Activated T-cell treated with anti-CD3 and anti-CD28 coated beads for 4 hours (primary cell): ENCODE measurements around the gene OR1B1.
"Not testable (repeated sequence)": the region's sequence is repeated elsewhere in the genome, so short reads cannot be mapped to it uniquely, and the experiment has no call there.

Experiments
- DNase-seq: peaks from one replicate; pipeline ENCODE4 v3.0.0-alpha.2; 2020

The OR1B1 gene

DNA sequence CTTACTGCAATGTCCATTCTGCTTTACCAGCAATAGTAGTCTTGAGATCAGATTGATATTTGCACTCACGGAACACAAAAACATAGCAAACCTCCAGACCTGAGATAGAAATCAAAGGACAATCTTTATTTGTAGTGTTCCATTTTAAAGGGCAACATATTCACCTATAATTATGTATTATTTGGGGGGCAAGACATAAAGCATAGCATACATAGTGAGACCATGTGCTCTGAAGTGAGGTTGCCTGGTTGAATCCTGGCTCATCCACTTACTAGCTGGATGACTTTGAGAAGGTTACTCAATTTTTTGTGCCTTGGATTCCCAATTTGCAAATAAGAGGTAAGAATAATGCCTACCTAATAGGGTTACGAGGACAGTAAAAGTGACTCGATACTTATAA is at the start of gene OR1B1:
OR1B1 (minus strand) TSS at position 101 of the 400 bp plus-strand sequence.
- no peak for DNase-seq

DNA sequence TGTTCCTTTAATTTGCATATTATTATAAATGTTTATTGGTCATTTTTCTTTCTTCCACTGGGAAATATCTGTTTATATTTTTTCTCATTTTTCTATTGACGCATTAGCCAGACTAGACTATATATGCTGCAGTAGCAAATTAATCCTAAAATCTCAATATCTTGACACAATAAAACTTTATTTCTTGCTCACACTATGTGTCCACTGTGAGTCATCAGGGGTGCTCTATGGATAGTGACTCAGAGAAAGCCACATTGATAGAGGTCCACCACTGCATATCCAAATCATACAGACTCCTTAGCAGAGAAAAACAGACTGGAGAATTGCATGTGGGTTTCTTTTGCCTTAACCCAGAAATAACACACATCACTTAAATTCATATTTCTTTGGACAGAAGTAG is 38.3 kb upstream of the OR1B1 start:
- DNase-seq = no peak

DNA sequence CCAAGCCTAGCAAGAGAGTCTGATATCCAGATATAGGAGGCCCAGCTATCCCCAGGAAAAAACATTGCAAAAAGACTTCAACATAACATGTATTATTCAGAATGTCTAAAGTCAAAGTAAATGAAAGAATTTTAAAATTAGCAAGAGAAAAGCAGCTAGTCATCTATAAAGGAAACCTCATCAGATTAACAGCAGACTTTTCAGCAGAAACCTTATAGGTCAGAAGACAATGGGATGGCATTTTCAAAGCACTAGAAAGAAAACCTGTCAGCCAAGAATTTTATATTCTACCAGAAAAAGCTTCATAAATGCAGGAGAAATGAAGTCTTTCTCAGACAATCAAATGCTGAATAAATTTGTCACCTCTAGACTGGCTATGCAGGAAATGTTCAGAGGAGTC is 27.4 kb upstream of the OR1B1 start:
- no peak for DNase-seq

DNA sequence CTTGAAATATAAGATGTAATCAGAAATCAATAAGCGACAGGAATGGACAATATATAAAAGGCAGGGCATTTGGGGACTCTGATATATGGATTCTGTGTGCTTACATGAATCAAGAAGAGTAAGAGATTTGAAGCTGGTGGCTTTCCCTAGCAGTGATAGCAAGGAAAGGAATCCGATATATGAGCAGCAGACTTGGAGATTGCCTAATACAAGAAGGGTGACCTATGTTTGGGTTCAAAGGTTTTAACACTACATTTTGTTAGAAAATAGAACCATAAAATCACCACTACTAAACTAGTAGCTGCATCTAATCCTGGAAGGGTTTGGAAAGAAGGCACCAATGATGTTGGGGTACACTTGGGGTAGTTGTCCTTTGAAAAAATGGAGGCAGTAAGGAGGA is 15.1 kb upstream of the OR1B1 start:
- no peak for DNase-seq

- DNase-seq = no peak
Measured at GRCh38 chr9:122661416-122661815, 4.0 kb upstream of the OR1B1 start, which contains the start of gene OR1L1. Gene OR1L1 (plus strand): TSS chr9:122661716. CDS start chr9:122661716, 0 bp downstream.

DNA sequence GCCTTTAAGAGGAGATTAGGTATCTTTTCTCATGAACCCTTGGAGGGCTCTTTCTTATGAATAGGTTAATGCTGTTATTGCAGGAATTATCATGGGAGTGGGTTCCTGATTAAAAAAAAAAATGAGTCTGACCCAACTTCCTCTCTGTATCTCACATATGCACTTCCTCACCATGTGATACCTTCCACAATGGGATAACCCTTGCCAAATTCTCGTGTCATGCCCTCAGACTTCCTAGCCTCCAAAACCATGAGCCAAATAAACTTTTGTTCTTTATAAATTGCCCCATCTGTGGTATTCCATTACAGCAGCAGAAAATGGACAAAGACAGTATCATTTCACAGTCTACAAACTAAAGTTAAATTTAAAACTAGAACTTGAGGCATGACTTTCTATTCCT is 1.0 kb downstream of the OR1B1 start:
- DNase-seq = no peak

DNA sequence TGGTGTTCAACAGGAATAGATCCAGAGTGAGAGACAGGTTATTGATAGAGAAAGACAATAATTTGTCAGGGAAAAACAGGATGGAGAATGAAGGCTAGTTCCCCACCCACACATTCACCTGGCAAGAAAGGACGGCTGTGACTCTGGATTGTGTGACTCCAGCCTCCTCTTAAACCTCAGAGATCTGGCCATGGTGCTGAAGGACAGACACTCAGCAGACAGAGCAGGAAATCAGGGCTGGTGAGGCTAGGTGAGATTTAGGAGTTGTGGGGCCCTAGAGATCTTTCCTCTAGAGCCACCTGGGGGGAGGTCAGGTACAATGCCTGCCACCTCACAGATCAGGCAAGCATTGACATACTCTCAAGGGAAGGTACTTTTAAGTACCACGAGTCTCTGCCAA is 15.2 kb downstream of the OR1B1 start:
- DNase-seq = no peak

DNA sequence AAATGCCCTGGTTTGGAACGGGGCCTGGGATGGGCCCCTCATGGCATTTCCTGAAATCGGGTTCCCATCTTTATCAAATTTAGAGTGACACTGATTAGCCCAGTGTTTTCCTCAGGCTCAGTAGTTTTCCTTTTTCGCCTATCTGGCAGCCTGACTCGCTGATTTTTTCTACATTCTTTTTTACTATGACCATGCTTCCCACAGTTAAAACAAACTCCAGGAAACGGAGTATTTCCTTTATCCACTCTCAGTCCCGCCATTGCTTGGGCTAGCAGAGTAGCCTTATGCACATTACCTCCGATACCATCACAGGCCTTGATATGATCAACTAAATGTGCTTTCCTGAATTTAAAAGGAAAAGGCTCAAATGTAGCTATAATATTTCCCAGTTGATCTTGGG is 37.4 kb downstream of the OR1B1 start:
- no peak for DNase-seq

DNA sequence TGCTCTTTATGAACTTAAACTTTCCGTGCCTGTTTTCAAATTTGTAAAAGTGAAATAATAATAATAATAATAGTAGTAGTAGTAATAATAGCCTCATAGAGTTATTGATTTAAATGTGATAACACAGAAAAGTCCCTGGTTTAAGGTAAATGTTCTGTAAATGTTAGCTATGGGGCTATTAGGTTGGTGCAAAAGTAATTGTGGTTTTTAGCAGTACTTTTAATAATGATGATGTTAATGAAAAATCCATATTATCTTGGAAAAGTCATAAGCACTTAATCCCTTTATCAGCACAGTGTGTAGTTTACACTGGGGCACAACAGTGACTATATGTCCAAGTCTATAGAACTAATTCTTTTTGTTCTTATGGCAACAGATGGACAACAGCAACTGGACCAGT is 43.1 kb downstream of the OR1B1 start, which contains the start of gene OR1Q1:
OR1Q1 (plus strand) TSS at position 377 of the 400 bp plus-strand sequence; CDS start at position 377, 0 bp downstream.
- no peak for DNase-seq

DNA sequence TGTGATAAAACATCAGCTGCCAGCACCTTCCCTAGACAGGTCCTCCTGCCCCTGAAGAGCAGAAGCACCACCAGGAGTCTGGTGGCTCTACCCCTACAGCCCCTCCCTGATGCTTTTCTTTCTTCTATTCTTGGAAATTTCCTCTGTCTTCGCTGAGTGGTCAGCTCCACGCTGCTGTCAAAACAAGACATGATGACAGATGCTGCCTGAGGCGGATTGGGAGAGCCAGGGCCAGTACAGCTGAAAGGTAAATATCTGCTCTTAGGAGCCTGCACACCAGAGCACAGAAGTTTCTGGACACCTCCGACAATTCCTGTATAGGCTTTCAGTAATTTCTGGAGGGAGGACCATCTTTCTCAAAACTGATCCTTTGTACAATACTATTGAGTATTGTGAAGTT is 47.6 kb downstream of the OR1B1 start:
- no peak for DNase-seq

DNA sequence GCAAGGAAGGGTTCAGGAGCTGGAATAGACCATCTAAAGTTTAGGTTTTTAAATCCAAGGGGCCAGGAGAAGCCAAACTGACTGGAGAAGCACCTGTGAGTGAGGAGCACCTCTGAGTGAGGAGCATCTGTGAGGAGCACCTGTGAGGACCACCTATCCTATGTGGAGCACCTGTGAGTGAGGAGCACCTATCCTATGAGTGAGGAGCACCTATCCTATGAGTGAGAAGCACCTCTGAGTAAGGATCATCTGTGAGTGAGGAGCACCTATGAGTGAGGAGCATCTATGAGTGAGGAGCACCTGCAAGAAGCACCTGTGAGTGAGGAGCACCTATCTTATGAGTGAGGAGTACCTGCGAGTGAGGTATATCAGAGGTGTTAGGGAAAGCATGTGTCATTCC is 50.8 kb downstream of the OR1B1 start:
- DNase-seq = no peak

GRCh38 chr9:122605691-122606090 is 51.7 kb downstream of the OR1B1 start:
- no peak for DNase-seq

- not testable (repeated sequence) for DNase-seq
Measured at GRCh38 chr9:122583284-122583683, 74.1 kb downstream of the OR1B1 start, which contains the start of gene OR1L8. Gene OR1L8 (minus strand): TSS chr9:122583384. CDS start chr9:122568477, 14,907 bp downstream.

DNA sequence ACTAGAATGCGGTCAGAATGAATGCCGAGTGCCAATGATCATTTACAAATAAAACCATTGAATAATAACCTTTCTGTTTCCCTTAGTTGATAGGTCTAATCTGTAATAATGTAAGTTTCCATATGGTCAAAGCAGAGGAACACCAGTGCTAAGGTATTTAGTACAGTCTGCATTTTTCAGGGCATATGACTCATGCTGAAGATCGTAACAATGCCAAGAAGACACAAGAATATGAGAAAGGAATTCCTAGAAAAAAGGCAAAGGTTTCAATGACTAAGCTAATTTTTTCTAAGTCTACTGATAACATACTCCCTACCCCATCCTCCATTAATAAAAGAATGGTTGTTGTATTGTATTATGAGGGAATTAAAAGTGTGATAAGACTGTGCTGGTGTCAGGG is 77.1 kb downstream of the OR1B1 start:
- no peak for DNase-seq

DNA sequence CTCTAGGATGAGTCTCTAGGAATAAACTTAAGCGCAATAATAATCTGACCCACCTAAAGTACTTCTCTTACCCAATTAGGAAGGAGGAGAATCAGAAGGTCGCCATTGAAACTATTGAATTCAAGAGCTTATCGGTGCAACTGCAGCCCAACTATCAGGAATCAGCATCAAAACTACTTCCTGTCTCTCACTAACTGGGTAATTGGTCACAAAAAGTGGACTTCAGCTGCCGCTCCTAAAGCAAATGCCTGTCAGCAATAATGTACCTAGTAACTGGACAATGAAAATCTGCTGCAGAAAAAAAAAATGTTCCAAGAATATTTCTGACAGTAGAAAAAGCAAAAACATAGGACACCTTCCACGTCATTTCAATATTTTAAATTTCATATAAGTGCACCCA is 77.6 kb downstream of the OR1B1 start:
- no peak for DNase-seq
